ENCODE results near the gene ZBED4. TPM values are rescaled to one million over a fixed set of nuclear protein-coding genes. Genes with fewer than 3 reads are reported as not detected.

Gene ZBED4
- total RNA-seq, 2 donors from 2014 or later, result 10.4 to 11.2 TPM

DNA sequence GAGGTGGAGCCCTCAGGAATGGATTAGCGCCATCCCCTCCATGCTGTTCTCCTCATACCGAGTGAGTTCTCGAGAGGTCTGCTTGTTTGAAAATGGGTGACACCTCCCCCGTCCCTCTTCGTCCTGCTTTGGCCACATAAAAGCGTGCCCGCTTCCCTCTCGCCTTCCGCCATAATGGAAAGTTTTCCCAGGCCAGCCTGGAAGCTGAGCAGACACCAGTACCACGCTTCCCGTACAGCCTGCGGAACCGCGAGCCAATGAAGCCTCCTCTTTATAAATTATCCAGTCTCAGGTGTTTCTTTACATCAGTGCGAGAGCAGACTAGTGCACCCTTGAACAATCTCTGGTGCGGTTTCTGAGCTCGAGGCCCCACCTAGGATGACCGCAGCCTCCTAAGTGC is 51.8 kb downstream of the ZBED4 start:
- Histone ChIP-seq H3K4me3 (no peak overlapping the region), H3K36me3 (peaks cover 0 to 10% of the 10 kb centered on the region in 2 donors), H3K4me1 (replicated peaks) (no peaks in the 10 kb centered on the region), H3K27ac (no peak overlapping the region), H3K9me3 (no peaks in the 10 kb centered on the region), H3K27me3 (replicated peaks; ENCODE audit: insufficient read depth) (no peaks in the 10 kb centered on the region)
- no peak for DNase-seq (ENCODE audit: low spot score)
- no peak for TF ChIP-seq POLR2A (IDR thresholded peaks at IDR 0.05)
- TF ChIP-seq, protein P1, sequence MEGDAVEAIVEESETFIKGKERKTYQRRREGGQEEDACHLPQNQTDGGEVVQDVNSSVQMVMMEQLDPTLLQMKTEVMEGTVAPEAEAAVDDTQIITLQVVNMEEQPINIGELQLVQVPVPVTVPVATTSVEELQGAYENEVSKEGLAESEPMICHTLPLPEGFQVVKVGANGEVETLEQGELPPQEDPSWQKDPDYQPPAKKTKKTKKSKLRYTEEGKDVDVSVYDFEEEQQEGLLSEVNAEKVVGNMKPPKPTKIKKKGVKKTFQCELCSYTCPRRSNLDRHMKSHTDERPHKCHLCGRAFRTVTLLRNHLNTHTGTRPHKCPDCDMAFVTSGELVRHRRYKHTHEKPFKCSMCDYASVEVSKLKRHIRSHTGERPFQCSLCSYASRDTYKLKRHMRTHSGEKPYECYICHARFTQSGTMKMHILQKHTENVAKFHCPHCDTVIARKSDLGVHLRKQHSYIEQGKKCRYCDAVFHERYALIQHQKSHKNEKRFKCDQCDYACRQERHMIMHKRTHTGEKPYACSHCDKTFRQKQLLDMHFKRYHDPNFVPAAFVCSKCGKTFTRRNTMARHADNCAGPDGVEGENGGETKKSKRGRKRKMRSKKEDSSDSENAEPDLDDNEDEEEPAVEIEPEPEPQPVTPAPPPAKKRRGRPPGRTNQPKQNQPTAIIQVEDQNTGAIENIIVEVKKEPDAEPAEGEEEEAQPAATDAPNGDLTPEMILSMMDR (IDR thresholded peaks at IDR 0.05), result no peak
- no peak for TF ChIP-seq POLR2AphosphoS5 (IDR thresholded peaks at IDR 0.05)
- WGBS, result 95% methylated on average over 18 of the region's 18 CpGs
- intact Hi-C loops (cut with DNase I), result no loop called here

DNA sequence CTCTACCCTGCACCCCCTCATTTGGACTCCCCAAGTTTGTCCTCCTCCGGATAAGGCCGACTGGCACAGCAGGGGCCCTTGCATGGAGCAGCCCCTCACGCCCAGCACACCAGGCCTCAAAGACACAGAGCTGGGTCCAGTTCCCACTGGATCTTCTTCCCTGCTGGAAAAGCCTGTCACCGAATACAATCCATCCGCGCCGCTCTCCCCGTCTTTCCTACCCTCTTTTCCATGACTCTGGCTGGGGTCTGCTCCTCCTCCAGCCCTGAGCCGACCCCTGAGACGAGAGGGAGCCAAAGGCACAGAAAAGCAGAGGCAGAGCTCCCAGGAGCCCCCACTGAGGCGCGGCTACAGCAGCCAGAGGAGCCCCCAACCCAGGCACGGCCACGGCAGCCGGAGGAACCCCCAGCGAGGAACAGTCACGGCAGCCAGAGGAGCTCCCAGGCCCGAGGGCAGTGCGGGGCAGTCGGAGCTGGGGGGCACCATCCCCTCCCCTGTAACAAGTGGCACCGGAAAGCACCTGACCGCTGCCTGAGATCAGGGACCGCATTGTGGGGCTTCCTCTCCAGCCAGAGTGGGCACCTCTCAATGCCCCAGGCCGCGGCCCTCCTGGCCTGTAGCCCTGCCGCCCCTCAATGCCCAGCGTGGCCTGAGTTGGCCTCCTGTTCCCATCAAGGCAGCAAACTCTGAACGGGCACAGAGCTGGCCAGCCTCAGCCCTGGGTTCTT is 52.6 kb downstream of the ZBED4 start:
- intact Hi-C loops (cut with DNase I), result no loop called here
- H3K27me3 ChIP-seq (replicated peaks; ENCODE audit: insufficient read depth), result no peaks in the 10 kb centered on the region
- no peak overlapping the region for H3K27ac ChIP-seq
- DNase-seq (ENCODE audit: low spot score), result no peak
- H3K4me3 ChIP-seq, result no peak overlapping the region
- whole genome bisulfite sequencing, result 96% methylated on average over 28 of the region's 28 CpGs
- H3K4me1 ChIP-seq (replicated peaks), result no peaks in the 10 kb centered on the region
- peaks cover 0 to 10% of the 10 kb centered on the region in 2 donors for H3K36me3 ChIP-seq
- H3K9me3 ChIP-seq, result no peaks in the 10 kb centered on the region
- TF ChIP-seq POLR2AphosphoS5 (IDR thresholded peaks at IDR 0.05), result no peak
- TF ChIP-seq, protein P1 (IDR thresholded peaks at IDR 0.05), result no peak
- no peak for TF ChIP-seq POLR2A (IDR thresholded peaks at IDR 0.05)

DNA sequence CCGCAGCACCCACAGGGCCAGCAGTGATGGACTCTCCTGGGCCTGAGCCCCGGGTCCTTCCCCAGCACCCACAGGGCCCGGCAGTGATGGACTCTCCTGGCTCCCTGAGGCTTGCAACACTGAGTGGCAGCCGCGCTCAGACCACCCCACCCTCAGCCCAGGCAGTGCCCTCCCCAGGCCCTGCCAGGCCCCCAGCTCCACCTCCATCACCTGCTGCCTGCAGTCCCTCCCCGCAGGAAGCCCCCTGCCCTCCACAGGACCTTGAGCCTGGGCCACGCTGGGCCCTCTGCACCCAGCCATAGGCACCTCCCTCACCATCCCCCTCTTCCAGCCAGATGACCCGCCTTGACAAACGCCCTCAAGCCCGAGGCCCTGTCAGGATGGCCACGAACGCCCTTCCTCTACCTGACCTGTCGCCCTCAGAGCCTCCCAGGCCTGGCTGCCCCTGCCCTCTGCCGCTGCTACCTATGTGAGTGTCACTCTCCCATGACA is 53.2 kb downstream of the ZBED4 start:
- intact Hi-C loops (cut with DNase I), result no loop called here
- H3K4me3 ChIP-seq, result no peak overlapping the region
- TF ChIP-seq, protein P1 (IDR thresholded peaks at IDR 0.05), result no peak
- TF ChIP-seq POLR2A (IDR thresholded peaks at IDR 0.05) (no peak), POLR2AphosphoS5 (IDR thresholded peaks at IDR 0.05) (no peak)
- no peak overlapping the region for H3K27ac ChIP-seq
- no peak for DNase-seq (ENCODE audit: low spot score)
- H3K27me3 ChIP-seq (replicated peaks; ENCODE audit: insufficient read depth), result no peaks in the 10 kb centered on the region
- H3K9me3 ChIP-seq, result no peaks in the 10 kb centered on the region
- no peaks in the 10 kb centered on the region for H3K4me1 ChIP-seq (replicated peaks)
- WGBS, result 94% methylated on average over 14 of the region's 14 CpGs
- peaks cover 0 to 10% of the 10 kb centered on the region in 2 donors for H3K36me3 ChIP-seq

DNA sequence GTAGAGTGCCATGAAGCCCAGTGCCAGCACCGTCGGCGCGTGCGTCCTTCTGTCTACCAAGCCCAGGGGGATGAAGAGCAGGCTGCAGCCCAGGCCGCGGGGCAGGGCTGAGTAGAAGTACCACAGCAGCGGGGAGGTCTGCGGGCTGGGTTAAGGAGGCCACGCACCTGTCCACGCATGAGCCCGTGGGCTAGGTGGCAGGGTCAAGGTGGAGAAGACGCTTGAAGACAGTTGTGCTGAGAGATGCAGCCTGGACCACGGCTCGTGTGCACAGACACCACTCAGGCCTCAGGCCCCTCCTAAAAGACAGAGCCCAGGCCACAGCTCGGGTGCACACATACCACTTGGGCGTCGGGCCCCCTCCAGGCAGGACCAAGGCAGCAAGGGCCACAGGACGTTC is 54.2 kb downstream of the ZBED4 start:
- H3K9me3 ChIP-seq, result no peaks in the 10 kb centered on the region
- WGBS, result 93% methylated on average over 19 of the region's 19 CpGs
- TF ChIP-seq POLR2AphosphoS5 (IDR thresholded peaks at IDR 0.05) (no peak), POLR2A (IDR thresholded peaks at IDR 0.05) (no peak)
- TF ChIP-seq, protein P1 (IDR thresholded peaks at IDR 0.05), result no peak
- no peak overlapping the region for H3K4me3 ChIP-seq
- intact Hi-C loops (cut with DNase I), result no loop called here
- no peaks in the 10 kb centered on the region for H3K4me1 ChIP-seq (replicated peaks)
- no peak overlapping the region for H3K27ac ChIP-seq
- DNase-seq (ENCODE audit: low spot score), result no peak
- H3K36me3 ChIP-seq, result peaks cover 0 to 10% of the 10 kb centered on the region in 2 donors
- H3K27me3 ChIP-seq (replicated peaks; ENCODE audit: insufficient read depth), result no peaks in the 10 kb centered on the region
